ENCODE measurements around the gene DEDD.

DEDD gene

GRCh38 chr1:161091796-161092507 is 40.5 kb downstream of the DEDD start:
- DNase-seq (ENCODE audit: low read depth), result no peak

- DNase-seq (ENCODE audit: low read depth), result no peak
Observed at GRCh38 chr1:161091093-161091492, 41.4 kb downstream of the DEDD start.

- no peak for DNase-seq (ENCODE audit: low read depth)
Observed at GRCh38 chr1:161090617-161091016, 41.9 kb downstream of the DEDD start.

- no peak for DNase-seq (ENCODE audit: low read depth)
Observed at GRCh38 chr1:161089938-161090337, 42.5 kb downstream of the DEDD start.

- no peak for DNase-seq (ENCODE audit: low read depth)
Observed at GRCh38 chr1:161089251-161089924, 43.1 kb downstream of the DEDD start, which contains the start of gene NECTIN4. NECTIN4 (minus strand) TSS chr1:161089558; CDS start chr1:161089296, 262 bp downstream.

- peak; percentile 72 for DNase-seq (ENCODE audit: low read depth)
Observed at GRCh38 chr1:161088587-161089110, 43.8 kb downstream of the DEDD start.

GRCh38 chr1:161086457-161086856 is 46.0 kb downstream of the DEDD start:
- DNase-seq (ENCODE audit: low read depth), result no peak

- DNase-seq (ENCODE audit: low read depth), result peak; percentile 61
Observed at GRCh38 chr1:161085165-161085564, 47.3 kb downstream of the DEDD start.

- DNase-seq (ENCODE audit: low read depth), result no peak
Observed at GRCh38 chr1:161084597-161084988, 47.9 kb downstream of the DEDD start.

GRCh38 chr1:161083748-161084596 is 48.5 kb downstream of the DEDD start:
- no peak for DNase-seq (ENCODE audit: low read depth)

- peak; percentile 97 for DNase-seq (ENCODE audit: low read depth)
Observed at GRCh38 chr1:161082996-161083747, 49.3 kb downstream of the DEDD start.

GRCh38 chr1:161082483-161082882 is 50.0 kb downstream of the DEDD start:
- DNase-seq (ENCODE audit: low read depth), result no peak

- no peak for DNase-seq (ENCODE audit: low read depth)
Observed at GRCh38 chr1:161081519-161081918, 50.9 kb downstream of the DEDD start.

GRCh38 chr1:161080441-161081405 is 51.7 kb downstream of the DEDD start:
- peak; percentile 25 for DNase-seq (ENCODE audit: low read depth)

- no peak for DNase-seq (ENCODE audit: low read depth)
Observed at GRCh38 chr1:161079436-161080110, 52.9 kb downstream of the DEDD start.

- no peak for DNase-seq (ENCODE audit: low read depth)
Observed at GRCh38 chr1:161077426-161077825, 55.0 kb downstream of the DEDD start.

GRCh38 chr1:161076410-161076809 is 56.1 kb downstream of the DEDD start:
- DNase-seq (ENCODE audit: low read depth), result no peak

GRCh38 chr1:161074676-161075368 is 57.6 kb downstream of the DEDD start:
- no peak for DNase-seq (ENCODE audit: low read depth)

GRCh38 chr1:161073474-161074121 is 58.9 kb downstream of the DEDD start:
- no peak for DNase-seq (ENCODE audit: low read depth)
